BLaER1 treated with 17β-estradiol and CSF1 and Interleukin-3, amounts not matched to agents 10 nM and 100 nM (cell line): Measurements from ENCODE around the gene KLHL17.

ENCODE experiments used
- H3K27ac ChIP-seq, 11 experiments: shearing (Covaris generic); formaldehyde crosslinking; 2 replicates each; pipeline ENCODE4 v1.8.1; 2022
- H3K27me3 ChIP-seq, 11 experiments: shearing (Covaris generic); formaldehyde crosslinking; 2 replicates each; pipeline ENCODE4 v1.8.1; 2022
- H3K36me3 ChIP-seq, 11 experiments: shearing (Covaris generic); formaldehyde crosslinking; 2 replicates each; pipeline ENCODE4 v1.8.1; 2022
- H3K4me1 ChIP-seq, 10 experiments: shearing (Covaris generic); formaldehyde crosslinking; 2 replicates each; pipeline ENCODE4 v1.8.1; 2022
- H3K4me2 ChIP-seq, 11 experiments: shearing (Covaris generic); formaldehyde crosslinking; 2 replicates each; pipeline ENCODE4 v1.8.1; 2022
- H3K4me3 ChIP-seq, 10 experiments: shearing (Covaris generic); formaldehyde crosslinking; 2 replicates each; pipeline ENCODE4 v1.8.1; 2022
- H3K9ac ChIP-seq, 11 experiments: shearing (Covaris generic); formaldehyde crosslinking; 2 replicates each; pipeline ENCODE4 v1.8.1; 2022
- H3K9me3 ChIP-seq, 11 experiments: shearing (Covaris generic); formaldehyde crosslinking; replicated peaks in 1 of 11; 2 replicates each; pipeline ENCODE4 v1.8.1; 2022
- H4K20me1 ChIP-seq, 11 experiments: shearing (Covaris generic); formaldehyde crosslinking; 2 replicates each; pipeline ENCODE4 v1.8.1; 2022
- Cebpa-rat ChIP-seq, 11 experiments: shearing (Covaris generic); IDR thresholded peaks; 2 replicates each; pipeline ENCODE4 v1.8.1; 2022

Gene KLHL17

GRCh38 chr1:932173-932510, 28.2 kb upstream of the KLHL17 start:
- Histone ChIP-seq H3K4me2 (peak overlapping the region; percentile 29 to 96 (median 81); a peak in 20 of 22 replicates), H3K9ac (peak overlapping the region in 2 of 11 experiments; percentile 24 to 27; a peak in 1 of 22 replicates), H3K27ac (no peak overlapping the region), H3K36me3 (no peaks in the 10 kb centered on the region), H3K9me3 (no peaks in the 10 kb centered on the region), H3K4me1 (peaks cover 4 to 67% (median 49%) of the 10 kb centered on the region in 10 experiments; a peak in 18 of 20 replicates), H3K27me3 (peaks cover 48 to 88% (median 64%) of the 10 kb centered on the region in 11 experiments), H3K4me3 (no peak overlapping the region), H4K20me1 (peaks cover 0 to 88% (median 46%) of the 10 kb centered on the region in 11 experiments; a peak in 18 of 22 replicates)
- no peak for TF ChIP-seq Cebpa-rat (IDR thresholded peaks at IDR 0.05)

- Histone ChIP-seq H3K4me1 (peaks cover 4 to 65% (median 52%) of the 10 kb centered on the region in 10 experiments; a peak in 18 of 20 replicates), H3K36me3 (no peaks in the 10 kb centered on the region), H4K20me1 (peaks cover 0 to 86% (median 44%) of the 10 kb centered on the region in 11 experiments; a peak in 18 of 22 replicates), H3K4me3 (no peak overlapping the region), H3K9me3 (no peaks in the 10 kb centered on the region), H3K27ac (no peak overlapping the region), H3K4me2 (peak overlapping the region in 8 of 11 experiments; percentile 69 to 96 (median 86); a peak in 17 of 22 replicates), H3K27me3 (peaks cover 40 to 83% (median 61%) of the 10 kb centered on the region in 11 experiments), H3K9ac (no peak overlapping the region)
- TF ChIP-seq Cebpa-rat (IDR thresholded peaks at IDR 0.05) = no peak
Observed at GRCh38 chr1:932776-933602, 27.4 kb upstream of the KLHL17 start.

- Histone ChIP-seq H3K4me2 (peak overlapping the region in 6 of 11 experiments; percentile 81 to 96 (median 86); a peak in 10 of 22 replicates), H3K36me3 (no peaks in the 10 kb centered on the region), H3K27ac (no peak overlapping the region), H4K20me1 (peaks cover 0 to 86% (median 50%) of the 10 kb centered on the region in 11 experiments; a peak in 18 of 22 replicates), H3K27me3 (peaks cover 41 to 84% (median 62%) of the 10 kb centered on the region in 11 experiments), H3K4me3 (no peak overlapping the region), H3K9me3 (no peaks in the 10 kb centered on the region), H3K9ac (no peak overlapping the region), H3K4me1 (peaks cover 4 to 68% (median 58%) of the 10 kb centered on the region in 10 experiments; a peak in 18 of 20 replicates)
- no peak for TF ChIP-seq Cebpa-rat (IDR thresholded peaks at IDR 0.05)
Observed at GRCh38 chr1:933603-933940, 26.8 kb upstream of the KLHL17 start.

- H3K27ac ChIP-seq = no peak overlapping the region
- no peak overlapping the region for H3K9ac ChIP-seq
- H4K20me1 ChIP-seq = peaks cover 0 to 86% (median 58%) of the 10 kb centered on the region in 11 experiments; a peak in 18 of 22 replicates
- no peak for TF ChIP-seq Cebpa-rat (IDR thresholded peaks at IDR 0.05)
- peaks cover 9 to 78% (median 73%) of the 10 kb centered on the region in 10 experiments; a peak in 19 of 20 replicates for H3K4me1 ChIP-seq
- peaks cover 55 to 85% (median 69%) of the 10 kb centered on the region in 11 experiments for H3K27me3 ChIP-seq
- H3K4me2 ChIP-seq = peak overlapping the region in 7 of 11 experiments; percentile 35 to 63 (median 54); a peak in 11 of 22 replicates
- H3K9me3 ChIP-seq = no peaks in the 10 kb centered on the region
- no peak overlapping the region for H3K4me3 ChIP-seq
- H3K36me3 ChIP-seq = no peaks in the 10 kb centered on the region
Observed at GRCh38 chr1:934991-935750, 25.2 kb upstream of the KLHL17 start.

- H3K36me3 ChIP-seq = no peaks in the 10 kb centered on the region
- peak overlapping the region in 8 of 11 experiments; percentile 35 to 63 (median 53); a peak in 15 of 22 replicates for H3K4me2 ChIP-seq
- H3K4me1 ChIP-seq = peaks cover 15 to 78% (median 73%) of the 10 kb centered on the region in 10 experiments; a peak in 19 of 20 replicates
- no peak overlapping the region for H3K27ac ChIP-seq
- H3K27me3 ChIP-seq = peaks cover 61 to 86% (median 75%) of the 10 kb centered on the region in 11 experiments
- no peak for TF ChIP-seq Cebpa-rat (IDR thresholded peaks at IDR 0.05)
- no peak overlapping the region for H3K9ac ChIP-seq
- H4K20me1 ChIP-seq = peaks cover 0 to 86% (median 64%) of the 10 kb centered on the region in 11 experiments; a peak in 19 of 22 replicates
- no peaks in the 10 kb centered on the region for H3K9me3 ChIP-seq
- no peak overlapping the region for H3K4me3 ChIP-seq
Observed at GRCh38 chr1:935751-936231, 24.6 kb upstream of the KLHL17 start.

- Histone ChIP-seq H3K9me3 (no peaks in the 10 kb centered on the region), H3K4me3 (no peak overlapping the region), H3K27ac (no peak overlapping the region), H3K9ac (no peak overlapping the region), H3K36me3 (no peaks in the 10 kb centered on the region), H3K4me1 (peaks cover 24 to 79% (median 74%) of the 10 kb centered on the region in 10 experiments; a peak in 19 of 20 replicates), H3K27me3 (peaks cover 69 to 89% (median 83%) of the 10 kb centered on the region in 11 experiments), H4K20me1 (peaks cover 0 to 86% (median 71%) of the 10 kb centered on the region in 11 experiments; a peak in 19 of 22 replicates), H3K4me2 (peak overlapping the region in 8 of 11 experiments; percentile 35 to 63 (median 53); a peak in 13 of 22 replicates)
- no peak for TF ChIP-seq Cebpa-rat (IDR thresholded peaks at IDR 0.05)
Observed at GRCh38 chr1:936348-937264, 23.8 kb upstream of the KLHL17 start.

- Histone ChIP-seq H3K4me3 (no peak overlapping the region), H3K36me3 (no peaks in the 10 kb centered on the region), H3K9ac (no peak overlapping the region), H3K9me3 (no peaks in the 10 kb centered on the region), H3K27me3 (peaks cover 79 to 90% (median 87%) of the 10 kb centered on the region in 11 experiments), H4K20me1 (peaks cover 0 to 86% (median 73%) of the 10 kb centered on the region in 11 experiments; a peak in 19 of 22 replicates), H3K27ac (no peak overlapping the region), H3K4me2 (peak overlapping the region in 7 of 11 experiments; percentile 85 to 98 (median 94); a peak in 8 of 22 replicates), H3K4me1 (peaks cover 27 to 78% (median 72%) of the 10 kb centered on the region in 10 experiments; a peak in 19 of 20 replicates)
- TF ChIP-seq Cebpa-rat (IDR thresholded peaks at IDR 0.05) = no peak
Observed at GRCh38 chr1:937521-937920, 22.9 kb upstream of the KLHL17 start.
